Activated CD4-positive, alpha-beta T cell treated with anti-CD3 and anti-CD28 coated beads, Interleukin-2, amount 10 ng/mL, durations not matched to agents 7 days and 5 days (primary cell): ENCODE measurements around the gene TRIM32. TPM values are rescaled to one million over a fixed set of nuclear protein-coding genes. Genes with fewer than 3 reads are reported as not detected.

Experiments used
- CTCF ChIA-PET: fragments of 350-600 bp; sonication (Branson Sonifier 250); formaldehyde crosslinking; loops from one replicate; lab custom pipeline; 2021; ENCODE audit warnings: antibody characterized with exemption; lab: Charles Lee
- POLR2A ChIA-PET: fragments of 350-600 bp; sonication (Branson Sonifier 250); formaldehyde crosslinking; loops from one replicate; lab custom pipeline; 2021; ENCODE audit warnings: antibody characterized with exemption; lab: Charles Lee
- DNase-seq: peaks from one replicate; pipeline ENCODE4 v3.0.0-alpha.2; 2020
- H3K27ac Mint-ChIP-seq: one replicate; pipeline ENCODE4 v1.8.0; 2021; ENCODE audit warnings: mild to moderate bottlenecking, moderate library complexity, mixed read lengths
- H3K27me3 Mint-ChIP-seq: one replicate; pipeline ENCODE4 v1.8.0; 2021; ENCODE audit warnings: mixed read lengths
- H3K36me3 Mint-ChIP-seq: one replicate; pipeline ENCODE4 v1.8.0; 2021; ENCODE audit warnings: low read depth, mixed read lengths
- H3K4me1 Mint-ChIP-seq: one replicate; pipeline ENCODE4 v1.8.0; 2021; ENCODE audit warnings: mixed read lengths
- H3K4me3 Mint-ChIP-seq: one replicate; pipeline ENCODE4 v1.8.0; 2021; ENCODE audit warnings: mild to moderate bottlenecking, moderate library complexity, mixed read lengths
- H3K9me3 Mint-ChIP-seq: one replicate; pipeline ENCODE4 v1.8.0; 2021; ENCODE audit warnings: mixed read lengths
- total RNA-seq, 2 experiments: library from RNA; stranded (reverse); gene quantifications; one replicate each; pipeline ENCODE4 v1.2.3, GENCODE V29; 2021

The TRIM32 gene, protein sequence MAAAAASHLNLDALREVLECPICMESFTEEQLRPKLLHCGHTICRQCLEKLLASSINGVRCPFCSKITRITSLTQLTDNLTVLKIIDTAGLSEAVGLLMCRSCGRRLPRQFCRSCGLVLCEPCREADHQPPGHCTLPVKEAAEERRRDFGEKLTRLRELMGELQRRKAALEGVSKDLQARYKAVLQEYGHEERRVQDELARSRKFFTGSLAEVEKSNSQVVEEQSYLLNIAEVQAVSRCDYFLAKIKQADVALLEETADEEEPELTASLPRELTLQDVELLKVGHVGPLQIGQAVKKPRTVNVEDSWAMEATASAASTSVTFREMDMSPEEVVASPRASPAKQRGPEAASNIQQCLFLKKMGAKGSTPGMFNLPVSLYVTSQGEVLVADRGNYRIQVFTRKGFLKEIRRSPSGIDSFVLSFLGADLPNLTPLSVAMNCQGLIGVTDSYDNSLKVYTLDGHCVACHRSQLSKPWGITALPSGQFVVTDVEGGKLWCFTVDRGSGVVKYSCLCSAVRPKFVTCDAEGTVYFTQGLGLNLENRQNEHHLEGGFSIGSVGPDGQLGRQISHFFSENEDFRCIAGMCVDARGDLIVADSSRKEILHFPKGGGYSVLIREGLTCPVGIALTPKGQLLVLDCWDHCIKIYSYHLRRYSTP
- 10 to 100 TPM; 17.9 to 18.3 TPM for total RNA-seq

DNA sequence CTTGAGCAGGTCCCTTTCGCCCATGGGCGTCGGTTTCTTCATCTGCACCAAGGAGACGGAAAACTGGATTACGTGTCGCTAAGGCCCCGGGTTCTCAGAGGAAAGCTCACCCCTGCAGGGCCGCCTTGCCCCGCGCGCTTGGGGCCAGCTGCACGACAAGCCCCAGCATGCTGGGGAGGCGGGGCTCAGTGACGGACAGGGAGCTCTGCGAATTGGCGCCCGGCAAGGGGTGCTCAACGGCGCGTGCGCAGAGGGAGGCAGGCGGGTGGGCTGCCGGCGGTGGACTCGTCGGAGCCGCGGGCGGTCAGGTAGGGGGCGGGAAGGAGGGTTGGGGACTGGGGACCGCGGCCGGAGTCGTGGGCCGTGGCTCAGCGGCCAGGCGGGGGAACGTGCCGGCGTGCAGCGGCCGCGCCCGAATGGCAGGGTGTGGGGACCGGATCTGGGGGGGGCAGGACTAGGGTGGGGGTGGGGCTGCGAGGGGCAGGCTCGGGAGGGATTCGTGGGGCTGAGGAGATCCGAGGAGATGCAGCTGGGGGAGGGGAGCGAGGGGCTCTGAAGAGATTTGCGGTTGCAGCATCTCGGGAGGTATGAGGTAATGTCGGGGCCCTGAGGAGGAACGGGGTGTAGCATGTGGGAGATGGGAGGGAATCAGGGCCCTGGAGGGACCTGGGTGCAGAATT, at the start of gene TRIM32:
TRIM32 (plus strand) TSS at position 232 of the 680 bp plus-strand sequence. CDS start 10,438 bp downstream, outside the sequence.
- no peaks in the 10 kb centered on the region for H3K27me3 Mint-ChIP-seq
- peaks cover 50% of the 10 kb centered on the region for H3K4me1 Mint-ChIP-seq
- CTCF ChIA-PET, result no interaction called here
- H3K36me3 Mint-ChIP-seq, result peaks cover 6% of the 10 kb centered on the region
- POLR2A ChIA-PET, result no interaction called here
- peaks cover 4% of the 10 kb centered on the region for H3K9me3 Mint-ChIP-seq
- DNase-seq, result peak; percentile 93
- peak within 1 kb of the TSS; percentile 91 for H3K27ac Mint-ChIP-seq
- peak within 1 kb of the TSS; percentile 85 for H3K4me3 Mint-ChIP-seq

- H3K27me3 Mint-ChIP-seq, result no peaks in the 10 kb centered on the region
- ChIA-PET CTCF (no interaction called here), POLR2A (no interaction called here)
- no peaks in the 10 kb centered on the region for H3K36me3 Mint-ChIP-seq
- no peaks in the 10 kb centered on the region for H3K9me3 Mint-ChIP-seq
- H3K27ac Mint-ChIP-seq, result no peak overlapping the region
- no peaks in the 10 kb centered on the region for H3K4me1 Mint-ChIP-seq
- DNase-seq, result no peak
- H3K4me3 Mint-ChIP-seq, result no peak overlapping the region
Measured at GRCh38 chr9:116639251-116639741, 47.8 kb upstream of the TRIM32 start.

- Mint-ChIP-seq H3K27ac (no peak overlapping the region), H3K4me3 (no peak overlapping the region), H3K27me3 (no peaks in the 10 kb centered on the region), H3K9me3 (no peaks in the 10 kb centered on the region), H3K4me1 (no peaks in the 10 kb centered on the region), H3K36me3 (no peaks in the 10 kb centered on the region)
- ChIA-PET CTCF (interaction anchor here (1.2 kb wide), 1 partner anchor 8 kb away, joined by 5 read pairs; no protein-coding TSS in a partner anchor), POLR2A (no interaction called here)
- no peak for DNase-seq
Measured at GRCh38 chr9:116641292-116642059, 45.6 kb upstream of the TRIM32 start.

GRCh38 chr9:116643691-116644090, 43.4 kb upstream of the TRIM32 start:
- H3K36me3 Mint-ChIP-seq, result no peaks in the 10 kb centered on the region
- H3K9me3 Mint-ChIP-seq, result no peaks in the 10 kb centered on the region
- H3K27me3 Mint-ChIP-seq, result no peaks in the 10 kb centered on the region
- no peak overlapping the region for H3K27ac Mint-ChIP-seq
- DNase-seq, result no peak
- ChIA-PET CTCF (no interaction called here), POLR2A (no interaction called here)
- H3K4me3 Mint-ChIP-seq, result no peak overlapping the region
- no peaks in the 10 kb centered on the region for H3K4me1 Mint-ChIP-seq

DNA sequence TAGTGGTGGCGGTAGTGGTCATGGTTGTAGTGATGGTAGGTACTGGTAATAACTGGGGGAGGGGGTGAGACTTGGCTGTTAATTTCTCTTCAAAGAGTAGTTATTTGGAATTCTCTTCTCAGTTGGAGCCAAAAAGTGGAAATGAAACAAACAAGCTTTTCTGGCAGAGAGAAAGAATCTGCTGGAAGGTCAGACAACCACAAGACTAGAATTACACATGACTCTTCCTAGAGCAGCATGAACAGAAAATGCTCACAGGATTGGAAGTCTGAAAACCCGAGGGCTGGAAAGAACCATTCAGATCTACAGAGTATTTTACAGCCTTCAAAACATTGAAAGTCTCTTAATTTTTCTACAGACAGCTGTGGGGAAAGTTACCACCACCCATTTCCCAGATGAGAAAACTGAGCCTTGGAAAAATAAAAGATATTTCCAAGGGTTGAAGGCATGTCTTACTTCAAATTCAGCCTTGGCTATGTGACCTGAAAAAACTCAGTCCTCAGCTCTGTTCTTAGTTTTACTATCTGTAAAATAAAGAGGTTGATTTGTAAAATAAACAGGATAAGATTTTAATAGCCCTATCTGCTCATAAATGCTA, 42.9 kb upstream of the TRIM32 start:
- no peaks in the 10 kb centered on the region for H3K4me1 Mint-ChIP-seq
- no peaks in the 10 kb centered on the region for H3K9me3 Mint-ChIP-seq
- no peak overlapping the region for H3K4me3 Mint-ChIP-seq
- CTCF ChIA-PET, result no interaction called here
- no peak overlapping the region for H3K27ac Mint-ChIP-seq
- POLR2A ChIA-PET, result no interaction called here
- no peak for DNase-seq
- H3K27me3 Mint-ChIP-seq, result no peaks in the 10 kb centered on the region
- H3K36me3 Mint-ChIP-seq, result no peaks in the 10 kb centered on the region

DNA sequence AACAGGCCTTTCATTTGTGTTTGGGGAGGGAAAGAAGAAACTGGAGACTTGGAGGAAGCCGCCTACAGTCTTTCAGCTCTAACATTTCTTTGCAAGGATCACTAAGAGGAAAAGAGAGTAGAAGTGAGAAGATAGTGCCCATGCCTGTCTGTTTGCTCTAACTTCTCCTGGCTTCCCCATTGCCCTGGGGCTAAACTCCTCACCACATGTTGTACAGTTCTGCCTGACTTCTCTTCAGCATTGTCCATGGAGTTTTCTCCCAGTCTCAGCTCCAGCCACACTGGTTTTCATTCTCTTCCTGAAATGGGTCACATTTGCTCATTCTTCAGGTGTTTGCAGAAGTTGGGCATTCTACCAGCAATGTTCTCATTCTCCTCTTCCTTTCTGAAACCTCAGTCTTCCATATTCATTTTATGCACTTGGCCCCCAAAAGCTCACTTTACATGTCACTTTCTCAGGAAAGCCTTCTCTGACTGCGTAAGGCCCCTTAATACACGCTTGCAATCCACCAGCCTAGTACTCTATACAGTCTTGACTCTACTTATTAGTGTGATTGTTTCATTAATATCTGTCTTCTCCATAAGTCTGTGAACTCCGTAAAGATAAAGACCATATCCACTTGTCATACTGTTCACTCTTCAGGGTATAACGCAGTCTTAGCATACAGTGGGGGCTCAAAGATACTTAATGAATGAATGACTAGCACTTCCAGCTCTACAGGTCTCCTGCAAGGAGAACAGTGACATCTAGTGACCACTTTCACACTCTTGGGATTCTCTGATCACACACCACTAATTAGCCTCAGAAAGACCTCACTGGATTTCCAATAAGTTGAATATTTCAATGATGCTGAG, 40.2 kb upstream of the TRIM32 start:
- DNase-seq, result no peak
- no peaks in the 10 kb centered on the region for H3K36me3 Mint-ChIP-seq
- ChIA-PET CTCF (no interaction called here), POLR2A (no interaction called here)
- H3K4me1 Mint-ChIP-seq, result no peaks in the 10 kb centered on the region
- no peaks in the 10 kb centered on the region for H3K9me3 Mint-ChIP-seq
- no peak overlapping the region for H3K27ac Mint-ChIP-seq
- no peaks in the 10 kb centered on the region for H3K27me3 Mint-ChIP-seq
- no peak overlapping the region for H3K4me3 Mint-ChIP-seq

- ChIA-PET POLR2A (no interaction called here), CTCF (no interaction called here)
- Mint-ChIP-seq H3K9me3 (no peaks in the 10 kb centered on the region), H3K4me3 (no peak overlapping the region), H3K27me3 (no peaks in the 10 kb centered on the region), H3K27ac (no peak overlapping the region), H3K36me3 (no peaks in the 10 kb centered on the region), H3K4me1 (no peaks in the 10 kb centered on the region)
- DNase-seq, result no peak
Measured at GRCh38 chr9:116647515-116647809, 39.6 kb upstream of the TRIM32 start.

- ChIA-PET CTCF (no interaction called here), POLR2A (no interaction called here)
- no peaks in the 10 kb centered on the region for H3K9me3 Mint-ChIP-seq
- no peak overlapping the region for H3K4me3 Mint-ChIP-seq
- no peaks in the 10 kb centered on the region for H3K27me3 Mint-ChIP-seq
- H3K36me3 Mint-ChIP-seq, result no peaks in the 10 kb centered on the region
- DNase-seq, result no peak
- no peaks in the 10 kb centered on the region for H3K4me1 Mint-ChIP-seq
- no peak overlapping the region for H3K27ac Mint-ChIP-seq
Measured at GRCh38 chr9:116653348-116654058, 33.6 kb upstream of the TRIM32 start.

DNA sequence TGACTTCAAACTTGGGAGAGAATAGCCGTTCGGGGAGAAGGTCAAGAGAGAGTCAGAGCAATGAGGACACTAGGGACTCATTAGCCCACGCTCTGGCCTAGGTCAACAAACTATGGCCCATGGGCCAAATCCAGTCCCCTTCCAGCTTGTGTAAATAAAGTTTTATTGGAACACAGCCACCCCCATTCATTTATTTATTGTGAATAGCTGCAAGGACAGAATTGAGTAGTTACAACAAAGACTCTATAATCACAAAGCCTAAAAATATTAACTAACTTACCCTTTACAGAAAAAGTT, 33.1 kb upstream of the TRIM32 start:
- no peak overlapping the region for H3K4me3 Mint-ChIP-seq
- no peaks in the 10 kb centered on the region for H3K27me3 Mint-ChIP-seq
- H3K36me3 Mint-ChIP-seq, result no peaks in the 10 kb centered on the region
- H3K9me3 Mint-ChIP-seq, result no peaks in the 10 kb centered on the region
- no peak for DNase-seq
- ChIA-PET POLR2A (no interaction called here), CTCF (no interaction called here)
- H3K27ac Mint-ChIP-seq, result no peak overlapping the region
- H3K4me1 Mint-ChIP-seq, result no peaks in the 10 kb centered on the region

GRCh38 chr9:116656501-116656971, 30.6 kb upstream of the TRIM32 start:
- DNase-seq, result no peak
- Mint-ChIP-seq H3K27ac (no peak overlapping the region), H3K9me3 (no peaks in the 10 kb centered on the region), H3K27me3 (no peaks in the 10 kb centered on the region), H3K36me3 (no peaks in the 10 kb centered on the region), H3K4me3 (no peak overlapping the region), H3K4me1 (no peaks in the 10 kb centered on the region)
- POLR2A ChIA-PET, result no interaction called here
- CTCF ChIA-PET, result no interaction called here

GRCh38 chr9:116656977-116657376, 30.1 kb upstream of the TRIM32 start:
- H3K36me3 Mint-ChIP-seq, result no peaks in the 10 kb centered on the region
- no peak overlapping the region for H3K4me3 Mint-ChIP-seq
- POLR2A ChIA-PET, result no interaction called here

More at GRCh38 chr9:116656977-116657376, 30.1 kb upstream of the TRIM32 start:
- CTCF ChIA-PET, result no interaction called here
- Mint-ChIP-seq H3K9me3 (no peaks in the 10 kb centered on the region), H3K27ac (no peak overlapping the region), H3K4me1 (no peaks in the 10 kb centered on the region), H3K27me3 (no peaks in the 10 kb centered on the region)
- DNase-seq, result no peak
